MG63 (cell line): ENCODE results near the gene RASSF8. TPM values are rescaled to one million over a fixed set of nuclear protein-coding genes. Genes with fewer than 3 reads are reported as not detected.

ENCODE experiments used
- DNase-seq: peaks from one replicate; pipeline ENCODE4 v3.0.0-alpha.2; 2020
- H3K27me3 ChIP-seq: fragments of 250-450 bp; sonication (Bioruptor Pico); 2 replicates; pipeline ENCODE4 v1.5.1; 2020; ENCODE audit warnings: mild to moderate bottlenecking, moderate library complexity
- H3K36me3 ChIP-seq: fragments of 250-450 bp; sonication (Bioruptor Pico); 2 replicates; pipeline ENCODE4 v1.5.1; 2020; ENCODE audit warnings: mild to moderate bottlenecking, moderate library complexity
- H3K4me3 ChIP-seq: fragments of 250-450 bp; sonication (Bioruptor Pico); 2 replicates; pipeline ENCODE4 v1.5.1; 2020; ENCODE audit warnings: mild to moderate bottlenecking, moderate library complexity
- H3K9me3 ChIP-seq: fragments of 250-450 bp; sonication (Bioruptor Pico); 2 replicates; pipeline ENCODE4 v1.5.1; 2020; ENCODE audit warnings: mild to moderate bottlenecking, moderate library complexity
- total RNA-seq: library from RNA; depleted of rRNA; stranded (reverse); fragments of >200 nt; shearing (Covaris generic); gene quantifications from 2 replicates; pipeline ENCODE4 v1.2.3, GENCODE V29; 2014; ENCODE audit warnings: low replicate concordance

Gene RASSF8
- total RNA-seq, 1 experiment from 2014 or later, result 7.3 TPM

GRCh38 chr12:26116829-26117715, 158.6 kb downstream of the RASSF8 start:
- no peaks in the 10 kb centered on the region for H3K9me3 ChIP-seq
- H3K36me3 ChIP-seq, result no peaks in the 10 kb centered on the region
- H3K4me3 ChIP-seq, result no peak overlapping the region
- DNase-seq, result no peak
- H3K27me3 ChIP-seq, result peaks cover 5% of the 10 kb centered on the region

GRCh38 chr12:26118308-26118707, 159.8 kb downstream of the RASSF8 start:
- H3K9me3 ChIP-seq, result no peaks in the 10 kb centered on the region
- no peak for DNase-seq
- no peak overlapping the region for H3K4me3 ChIP-seq
- H3K36me3 ChIP-seq, result no peaks in the 10 kb centered on the region
- peaks cover 12% of the 10 kb centered on the region for H3K27me3 ChIP-seq

GRCh38 chr12:26119391-26119989, 161.0 kb downstream of the RASSF8 start:
- H3K9me3 ChIP-seq, result no peaks in the 10 kb centered on the region
- no peaks in the 10 kb centered on the region for H3K36me3 ChIP-seq
- H3K27me3 ChIP-seq, result peaks cover 22% of the 10 kb centered on the region
- no peak for DNase-seq
- no peak overlapping the region for H3K4me3 ChIP-seq

- no peak for DNase-seq
- H3K36me3 ChIP-seq, result no peaks in the 10 kb centered on the region
- no peak overlapping the region for H3K4me3 ChIP-seq
- no peaks in the 10 kb centered on the region for H3K9me3 ChIP-seq
- H3K27me3 ChIP-seq, result peaks cover 32% of the 10 kb centered on the region
Measured at GRCh38 chr12:26120561-26121274, 162.2 kb downstream of the RASSF8 start.

GRCh38 chr12:26121323-26122060, 163.0 kb downstream of the RASSF8 start:
- Histone ChIP-seq H3K36me3 (no peaks in the 10 kb centered on the region), H3K27me3 (peaks cover 37% of the 10 kb centered on the region), H3K9me3 (no peaks in the 10 kb centered on the region), H3K4me3 (no peak overlapping the region; the same call in 1 of the 2 replicates)
- DNase-seq, result no peak

- H3K27me3 ChIP-seq, result peaks cover 44% of the 10 kb centered on the region
- DNase-seq, result peak; percentile 54
- no peaks in the 10 kb centered on the region for H3K36me3 ChIP-seq
- H3K9me3 ChIP-seq, result no peaks in the 10 kb centered on the region
- H3K4me3 ChIP-seq, result peak overlapping the region; percentile 42
Measured at GRCh38 chr12:26122061-26122680, 163.7 kb downstream of the RASSF8 start.

GRCh38 chr12:26122681-26123481, 164.4 kb downstream of the RASSF8 start:
- Histone ChIP-seq H3K27me3 (peaks cover 51% of the 10 kb centered on the region), H3K36me3 (no peaks in the 10 kb centered on the region), H3K4me3 (peak overlapping the region; percentile 42), H3K9me3 (no peaks in the 10 kb centered on the region)
- peak; percentile 66 for DNase-seq

- peaks cover 57% of the 10 kb centered on the region for H3K27me3 ChIP-seq
- no peaks in the 10 kb centered on the region for H3K9me3 ChIP-seq
- no peak for DNase-seq
- no peak overlapping the region for H3K4me3 ChIP-seq
- H3K36me3 ChIP-seq, result no peaks in the 10 kb centered on the region
Measured at GRCh38 chr12:26123482-26123980, 165.0 kb downstream of the RASSF8 start.

- Histone ChIP-seq H3K9me3 (no peaks in the 10 kb centered on the region), H3K4me3 (peak within 1 kb of the TSS; percentile 46)
- DNase-seq, result peak; percentile 43
Measured at GRCh38 chr12:26124446-26125399, 166.2 kb downstream of the RASSF8 start, which contains the start of gene BHLHE41. Gene BHLHE41 (minus strand): TSS chr12:26125037. CDS start chr12:26124779, 258 bp downstream.

GRCh38 chr12:26125400-26126339, 167.2 kb downstream of the RASSF8 start:
- Histone ChIP-seq H3K4me3 (peak overlapping the region; percentile 46), H3K36me3 (no peaks in the 10 kb centered on the region), H3K9me3 (no peaks in the 10 kb centered on the region), H3K27me3 (peaks cover 72% of the 10 kb centered on the region)
- DNase-seq, result peak; percentile 69

More at GRCh38 chr12:26124446-26125399, 166.2 kb downstream of the RASSF8 start, which contains the start of gene BHLHE41:
- Histone ChIP-seq H3K27me3 (peaks cover 67% of the 10 kb centered on the region), H3K36me3 (no peaks in the 10 kb centered on the region)

- Histone ChIP-seq H3K9me3 (no peaks in the 10 kb centered on the region), H3K36me3 (no peaks in the 10 kb centered on the region), H3K4me3 (peak overlapping the region; percentile 46), H3K27me3 (peaks cover 74% of the 10 kb centered on the region)
- peak; percentile 80 for DNase-seq
Measured at GRCh38 chr12:26126340-26127284, 168.1 kb downstream of the RASSF8 start.

- Histone ChIP-seq H3K36me3 (no peaks in the 10 kb centered on the region), H3K9me3 (no peaks in the 10 kb centered on the region), H3K27me3 (peaks cover 74% of the 10 kb centered on the region), H3K4me3 (no peak overlapping the region)
- DNase-seq, result no peak
Measured at GRCh38 chr12:26127404-26127803, 168.9 kb downstream of the RASSF8 start.
